Fibroblast of the conjunctiva (primary cell): ENCODE results near the gene AKT3.
"Not testable (repeated sequence)": the region's sequence is repeated elsewhere in the genome, so short reads cannot be mapped to it uniquely, and the experiment has no call there.

ENCODE experiments used
- DNase-seq: peaks from one replicate; pipeline ENCODE4 v3.0.0-alpha.2; 2010; ENCODE audit warnings: low read depth

AKT3 gene

DNA sequence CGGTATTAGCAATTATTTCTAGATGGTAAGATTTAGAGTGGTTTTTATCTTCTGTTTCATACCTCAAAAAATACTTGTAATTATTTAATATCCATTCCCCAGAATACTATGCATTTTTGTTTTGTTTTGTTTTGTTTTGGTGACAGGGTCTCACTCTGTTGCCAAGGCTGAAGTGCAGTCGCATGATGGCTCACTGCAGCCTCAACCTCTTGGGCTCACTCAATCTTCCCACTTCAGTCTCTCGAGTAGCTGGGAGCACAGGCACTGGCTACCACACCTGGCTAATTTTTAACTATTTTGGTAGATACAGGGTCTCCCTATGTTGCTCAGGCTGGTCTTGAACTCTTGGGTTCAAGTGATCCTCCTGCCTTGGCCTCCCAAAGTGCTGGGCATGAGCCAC, 252.7 kb downstream of the AKT3 start:
- no peak for DNase-seq

DNA sequence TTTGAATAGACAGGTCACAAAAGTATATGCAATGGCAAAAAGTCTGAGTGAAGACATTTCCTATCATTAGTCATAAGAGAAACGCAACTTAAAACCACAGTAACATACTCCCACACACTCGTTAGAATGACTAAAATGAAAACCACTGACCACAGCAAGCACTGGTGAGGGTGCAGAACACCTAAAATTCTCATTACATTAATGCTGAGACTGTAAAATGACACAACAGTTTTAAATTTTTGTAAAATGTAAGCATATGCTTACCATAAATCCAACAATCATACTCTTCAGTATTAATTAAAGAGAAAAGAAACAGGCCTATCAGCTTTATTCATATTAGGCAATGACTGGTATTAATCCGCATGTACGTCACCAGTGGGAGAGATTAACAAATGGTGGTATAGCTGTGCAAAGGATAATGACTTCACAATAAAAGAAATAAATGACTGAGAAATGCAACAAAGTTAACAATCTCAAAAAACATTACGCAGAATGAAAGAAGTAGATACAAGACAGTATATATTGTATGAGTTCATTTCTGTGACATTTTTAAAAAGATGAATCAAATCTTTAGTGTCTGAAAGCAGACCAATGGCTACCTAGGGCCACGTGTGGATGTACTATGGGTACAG, 253.5 kb downstream of the AKT3 start:
- DNase-seq: peak; percentile 53

DNA sequence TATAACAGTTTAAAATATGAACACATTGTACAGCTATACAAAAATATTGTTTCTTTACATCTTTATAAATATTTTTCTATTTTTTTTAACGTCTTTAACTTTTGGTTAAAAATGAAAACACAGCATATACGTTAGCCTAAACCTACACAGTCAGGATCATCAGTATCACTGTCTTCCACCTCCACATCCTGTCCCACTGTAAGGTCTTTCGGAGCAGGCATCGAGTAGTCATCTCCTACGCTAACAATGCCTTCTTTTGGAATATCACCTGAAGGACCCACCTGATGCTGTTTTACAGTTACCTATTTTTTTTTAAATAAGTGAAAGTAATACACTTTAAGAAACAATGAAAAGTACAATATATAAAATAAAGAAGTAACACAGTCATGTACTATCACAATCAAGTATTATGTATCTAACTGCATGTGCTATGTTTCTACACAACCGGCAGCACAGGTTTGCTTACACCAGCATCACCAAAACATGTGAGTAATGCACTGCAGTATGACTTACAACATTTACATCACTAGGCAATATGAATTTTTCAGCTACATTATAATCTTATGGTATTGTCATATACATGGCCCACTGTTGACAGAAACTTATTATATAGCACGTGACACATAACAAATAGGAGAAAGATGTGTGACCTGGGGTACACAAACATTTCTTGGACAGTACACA, 254.4 kb downstream of the AKT3 start:
- DNase-seq: peak; percentile 27

DNA sequence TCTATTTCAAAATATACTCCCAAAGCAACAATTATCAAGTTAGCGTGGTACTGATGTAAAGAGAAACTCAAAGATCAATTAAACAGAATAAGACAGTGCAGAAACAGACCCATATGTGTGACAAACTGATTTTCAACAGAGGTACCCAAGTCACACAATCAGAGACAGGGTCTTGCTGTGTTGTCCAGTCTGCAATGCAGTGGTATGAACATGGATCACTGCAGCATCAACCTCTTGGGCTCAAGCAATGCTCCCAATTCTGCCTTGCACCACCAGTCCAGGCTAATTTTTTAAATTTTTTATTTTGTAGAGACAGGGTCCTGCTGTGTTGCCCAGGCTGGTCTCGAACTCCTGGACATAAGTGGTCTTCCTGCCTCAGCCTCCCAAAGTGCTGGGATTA, 255.6 kb downstream of the AKT3 start:
- DNase-seq: no peak

DNA sequence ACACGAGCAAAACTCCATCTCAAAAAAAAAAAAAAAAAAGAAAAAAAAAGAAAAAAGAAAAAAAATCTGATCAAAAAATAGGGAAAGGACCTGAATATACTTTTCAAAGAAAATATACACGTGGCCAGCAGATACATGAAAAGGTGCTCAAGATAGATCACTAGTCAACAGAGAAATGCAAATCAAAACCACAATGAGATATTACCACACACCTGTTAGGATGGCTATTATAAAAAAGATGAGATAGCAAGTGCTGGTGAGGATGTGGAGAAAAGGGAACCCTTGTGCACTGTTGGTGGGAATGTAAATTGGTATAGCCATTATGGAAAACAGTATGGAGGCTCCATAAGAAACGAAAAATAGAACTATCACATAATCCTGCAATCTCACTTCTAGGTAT, 260.8 kb downstream of the AKT3 start:
- not testable (repeated sequence) for DNase-seq

DNA sequence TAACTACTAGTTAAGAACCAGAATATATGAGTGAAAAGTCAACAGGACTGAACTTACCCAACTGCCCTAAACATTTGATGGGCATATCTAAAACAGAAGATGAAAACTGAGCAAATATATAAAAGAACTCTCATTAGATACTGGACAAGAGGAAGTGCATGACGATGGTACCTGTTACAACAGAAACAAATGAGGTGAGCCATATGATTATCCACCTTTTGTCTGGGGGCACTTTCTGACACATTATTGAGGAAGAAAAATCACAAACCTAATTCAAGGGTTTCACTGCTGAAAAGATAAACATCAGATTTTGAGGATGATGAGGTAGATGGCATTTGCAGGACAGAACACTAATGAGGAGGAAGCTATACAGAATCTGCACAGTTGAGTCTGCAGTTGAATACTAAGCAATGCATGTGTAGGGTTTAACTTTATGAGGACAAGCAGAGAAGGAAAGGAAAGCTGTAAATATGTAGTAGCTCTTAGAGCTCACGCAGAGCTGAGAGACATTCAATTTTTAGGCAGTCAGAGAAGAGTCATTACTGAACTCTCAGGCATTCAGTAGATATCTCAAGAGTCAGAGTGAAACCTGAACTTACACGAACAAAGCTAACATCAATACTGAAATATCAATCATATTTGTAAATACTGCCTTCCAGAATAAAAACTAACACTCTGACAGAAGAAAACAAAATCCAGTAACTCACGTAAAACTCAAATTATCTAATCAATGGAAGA, 262.1 kb downstream of the AKT3 start:
- no peak for DNase-seq

DNA sequence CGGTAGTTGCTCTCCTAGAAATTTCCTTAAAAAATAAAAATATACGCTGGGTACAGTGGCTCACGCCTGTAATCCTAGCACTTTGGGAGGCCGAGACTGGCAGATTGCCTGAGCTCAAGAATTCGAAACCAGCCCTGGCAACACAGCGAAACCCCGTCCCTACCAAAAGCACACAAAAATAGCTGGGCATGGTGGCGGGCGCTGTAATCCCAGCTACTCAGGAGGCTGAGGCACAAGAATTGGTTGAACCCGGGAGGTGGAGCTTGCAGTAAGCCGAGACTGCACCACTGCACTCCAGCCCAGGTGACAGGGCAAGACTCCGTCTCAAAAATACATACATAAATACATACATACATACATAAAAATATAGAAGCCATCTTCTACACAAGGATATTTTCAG, 262.8 kb downstream of the AKT3 start:
- no peak for DNase-seq

DNA sequence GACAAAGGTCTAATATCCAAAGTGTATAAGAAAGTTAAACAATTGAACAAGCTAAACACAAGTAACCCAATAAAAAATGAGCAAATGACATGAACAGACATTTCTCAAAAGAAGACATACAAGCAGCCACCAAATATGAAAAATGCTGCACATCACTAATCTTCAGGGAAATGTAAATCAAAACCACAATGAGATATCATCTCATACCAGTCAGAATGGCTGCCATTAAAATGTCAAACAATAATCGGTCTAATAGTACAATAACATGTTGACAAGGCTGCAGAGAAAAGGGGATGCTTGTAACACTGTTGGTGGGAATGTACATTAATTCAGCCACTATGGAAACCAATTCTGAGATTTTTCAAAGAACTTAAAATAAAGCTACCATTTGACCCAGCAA, 264.1 kb downstream of the AKT3 start:
- no peak for DNase-seq

DNA sequence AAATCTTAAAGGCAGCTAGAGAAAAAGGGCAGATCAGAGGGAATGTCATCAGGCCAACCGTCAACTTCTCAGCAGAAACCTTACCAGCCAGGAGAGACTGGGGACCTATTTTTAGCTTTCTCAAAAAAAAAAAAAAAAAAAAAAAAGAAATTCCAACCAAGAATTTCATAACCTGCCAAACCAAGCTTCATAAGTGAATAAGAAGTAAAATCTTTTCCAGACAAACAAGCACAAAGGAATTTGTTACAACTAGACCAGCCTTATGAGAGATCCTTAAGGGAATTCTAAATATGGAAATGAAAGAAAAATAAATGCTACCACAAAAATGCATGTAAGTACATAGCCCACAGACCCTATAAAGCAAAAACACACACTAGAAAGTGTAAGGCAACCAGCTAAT, 267.7 kb downstream of the AKT3 start:
- DNase-seq: no peak

DNA sequence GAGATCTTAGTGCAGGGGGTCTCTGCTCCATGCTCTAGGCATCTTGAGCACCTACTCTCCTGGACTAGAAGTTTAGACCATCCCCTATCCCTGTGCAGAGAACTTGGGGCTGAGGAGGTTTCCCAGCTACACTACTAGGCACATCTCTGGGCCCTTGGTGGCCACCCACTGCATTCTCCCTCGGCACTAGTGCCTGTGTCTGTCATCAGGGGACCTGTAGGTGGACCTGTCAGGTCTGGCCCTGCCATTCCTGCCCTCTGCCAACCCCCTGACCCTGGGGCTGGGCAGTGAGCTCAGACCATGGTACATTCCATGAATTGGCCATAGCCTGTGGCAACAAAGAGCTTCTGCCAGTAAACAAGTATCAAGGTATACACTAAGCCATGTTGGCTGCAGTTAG, 269.1 kb downstream of the AKT3 start:
- DNase-seq: no peak

DNA sequence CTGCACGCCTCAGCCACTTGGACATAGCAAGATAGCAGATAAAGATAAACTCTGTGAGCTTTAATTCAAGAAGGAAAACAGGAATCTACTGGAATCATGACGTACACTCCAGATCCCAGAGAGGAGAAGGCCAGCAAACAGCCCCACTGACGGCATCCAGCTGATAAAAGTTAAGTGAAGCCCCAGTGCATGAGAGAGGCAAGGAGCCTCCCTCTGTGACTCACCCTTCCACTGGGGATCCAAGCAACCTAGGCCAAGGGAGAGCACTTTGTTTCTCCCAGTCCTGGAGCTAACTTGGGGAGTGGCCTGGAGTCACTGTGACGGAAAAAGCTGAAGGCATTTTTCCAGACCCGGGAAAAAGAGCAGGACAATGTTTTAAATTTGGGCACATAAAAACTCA, 270.0 kb downstream of the AKT3 start:
- no peak for DNase-seq

DNA sequence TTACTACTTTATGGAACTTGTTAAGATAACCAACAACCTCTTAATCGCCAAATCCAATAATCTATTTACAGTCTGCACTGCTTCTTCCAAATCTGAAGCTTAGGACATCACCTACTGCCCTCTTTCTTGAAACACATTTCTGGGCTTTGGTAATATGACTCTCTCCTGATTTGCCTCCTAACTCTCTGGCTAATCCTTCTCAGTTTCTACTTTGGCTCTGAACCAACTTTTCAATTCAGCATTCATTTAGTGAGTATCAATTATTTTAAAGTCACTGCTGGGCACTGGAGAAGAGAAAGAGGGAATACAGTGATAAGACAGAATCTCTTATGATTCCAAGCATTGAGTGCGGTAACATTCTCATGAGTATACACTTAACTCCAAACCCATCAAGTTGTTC, 275.0 kb downstream of the AKT3 start:
- no peak for DNase-seq

DNA sequence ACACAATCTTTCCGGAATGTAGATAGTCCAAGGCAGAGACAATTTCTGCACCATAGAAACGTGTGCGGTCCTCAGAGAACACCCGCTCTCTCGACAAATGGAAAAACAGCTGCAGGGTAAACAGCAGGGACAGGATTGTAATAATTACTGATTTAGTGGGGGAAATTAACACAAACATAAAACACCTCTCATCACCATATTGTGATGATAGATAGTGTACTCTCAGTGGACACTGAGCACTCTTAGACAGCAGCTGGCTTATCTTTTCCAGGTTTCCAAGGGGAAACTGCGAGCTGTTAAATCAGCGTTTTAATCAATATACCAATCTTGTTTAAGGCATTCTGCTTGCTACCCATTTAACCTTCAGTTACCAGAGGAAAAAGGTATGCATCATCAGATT, 277.1 kb downstream of the AKT3 start:
- DNase-seq: no peak

DNA sequence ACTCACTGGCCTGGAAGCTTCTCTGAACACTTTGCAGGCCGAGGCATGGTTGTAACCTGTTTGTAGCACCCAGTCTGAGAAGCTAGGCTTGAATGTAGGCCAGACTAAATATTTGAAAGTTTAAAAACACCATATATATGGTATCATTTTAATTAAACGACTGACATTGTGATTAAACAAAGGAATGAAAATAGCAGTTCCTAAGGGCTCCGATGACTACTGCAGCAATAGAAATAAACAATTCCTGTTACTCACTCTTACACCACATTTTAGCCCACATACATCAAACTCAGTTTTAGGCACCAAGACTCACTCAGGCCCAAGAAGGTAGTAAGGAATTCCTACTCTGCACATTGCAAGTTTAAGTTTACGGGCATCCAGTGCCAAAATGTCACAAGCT, 281.2 kb downstream of the AKT3 start:
- DNase-seq: no peak

DNA sequence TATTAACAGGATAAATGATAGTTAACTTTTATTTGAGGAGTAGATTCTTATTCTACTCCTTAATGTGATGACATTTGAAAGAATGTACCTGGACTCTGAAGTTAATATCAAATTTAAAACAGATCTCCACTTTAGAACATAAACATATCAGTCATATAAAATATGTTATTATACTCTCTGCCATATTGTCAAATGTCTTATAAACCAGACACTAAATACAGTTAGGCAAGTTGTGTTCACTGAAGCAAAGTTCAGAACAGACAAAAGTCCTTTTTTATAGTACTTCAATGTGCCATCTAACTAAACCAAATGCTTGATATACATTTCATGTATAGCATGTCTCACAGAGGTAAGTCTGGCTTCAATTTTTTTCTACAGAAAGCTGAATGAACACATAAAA, 285.2 kb downstream of the AKT3 start:
- DNase-seq: no peak

DNA sequence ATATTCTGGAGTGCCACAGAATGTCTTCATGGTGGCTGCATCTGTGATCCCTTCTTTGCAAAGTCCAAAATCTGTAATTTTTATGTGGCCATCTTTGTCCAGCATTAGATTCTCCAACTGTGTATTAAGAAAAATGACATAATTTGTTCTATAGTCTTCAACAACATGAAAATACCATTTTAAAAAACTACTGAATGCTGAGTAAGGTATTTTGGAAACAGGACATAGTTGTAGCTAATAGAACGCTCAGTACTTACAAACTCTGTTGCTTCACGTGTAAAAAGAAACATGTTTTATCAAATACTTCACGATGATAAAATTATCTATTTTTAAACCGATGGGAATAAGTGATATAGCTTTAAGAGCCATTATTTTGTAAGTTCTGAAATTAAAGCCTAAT, 286.3 kb downstream of the AKT3 start:
- no peak for DNase-seq

DNA sequence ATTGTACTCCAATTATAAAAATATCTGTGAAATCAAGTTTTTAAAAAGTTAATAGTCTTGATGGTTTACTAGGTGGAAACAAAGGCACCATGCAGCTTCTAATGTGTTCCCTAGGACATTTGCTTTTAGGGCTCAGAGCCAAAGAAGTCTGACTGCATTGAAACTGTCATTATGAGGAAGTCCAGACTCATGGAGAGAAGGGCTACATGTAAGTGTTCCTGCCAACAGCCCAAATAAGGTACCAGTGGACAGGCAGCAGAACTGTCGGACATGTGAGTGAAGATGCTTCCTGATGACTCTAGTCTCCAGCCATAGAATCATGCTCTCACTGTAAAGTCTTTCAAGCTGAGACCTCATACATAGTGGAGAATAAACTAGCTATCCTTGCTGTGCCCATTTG, 287.6 kb downstream of the AKT3 start:
- DNase-seq: no peak

DNA sequence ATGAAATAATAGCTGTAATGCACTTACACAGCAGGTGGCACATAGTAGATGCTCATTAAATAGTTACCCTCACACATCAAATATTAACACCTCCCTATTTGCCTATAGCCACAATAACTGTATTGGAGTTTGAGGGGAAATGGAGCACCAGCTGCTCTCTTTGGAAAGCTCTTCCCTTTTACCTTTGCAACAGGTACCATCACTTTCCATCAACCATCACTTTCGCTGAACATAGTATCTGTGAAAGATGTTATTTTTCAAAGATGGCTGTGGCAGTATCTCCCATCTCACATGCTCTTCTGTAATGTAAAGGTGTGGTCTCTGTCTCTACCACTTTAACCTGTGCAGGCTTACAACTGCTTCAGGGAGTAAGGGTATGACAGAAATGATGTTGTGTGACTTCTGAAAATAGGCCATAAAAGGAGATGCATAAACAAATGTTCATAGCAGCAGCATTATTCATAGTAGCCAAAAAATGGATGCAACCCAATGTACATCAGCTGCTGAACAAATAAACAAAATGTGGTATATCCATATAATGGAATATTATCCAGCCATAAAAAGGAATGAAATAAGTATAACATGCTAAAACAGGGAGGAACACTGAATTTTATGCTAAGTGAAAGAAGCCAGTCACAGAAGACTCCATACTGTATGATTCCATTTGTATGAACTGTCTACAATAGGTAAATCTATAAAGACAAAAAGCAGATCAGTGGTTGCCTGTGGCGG, 288.3 kb downstream of the AKT3 start:
- no peak for DNase-seq

DNA sequence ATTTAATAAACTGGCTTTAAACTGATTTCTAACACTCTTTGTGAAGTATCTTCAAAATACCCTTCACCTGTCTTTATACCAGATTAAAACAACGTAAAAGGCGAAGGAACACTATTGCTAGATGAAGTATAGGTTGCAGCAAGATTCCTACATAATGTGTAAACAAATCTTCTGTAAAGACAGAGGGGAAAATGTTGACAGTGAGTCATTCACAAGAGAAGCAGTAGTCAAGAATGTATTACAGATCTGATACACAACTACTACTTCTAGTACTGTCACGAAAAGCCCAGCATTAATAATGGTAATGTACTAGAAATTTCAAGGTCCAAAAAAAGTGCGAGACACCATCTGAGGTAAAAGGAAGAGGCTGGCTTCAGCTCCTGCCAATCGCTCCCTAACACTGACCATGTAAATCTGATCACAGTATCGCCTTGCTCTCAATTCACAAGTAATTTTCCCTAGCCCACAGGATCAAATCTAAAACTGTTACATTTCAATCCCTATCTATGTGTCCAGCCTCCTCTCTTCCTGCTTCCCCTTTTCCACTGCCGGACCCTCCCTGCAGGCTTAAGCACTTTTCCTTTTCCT, 290.4 kb downstream of the AKT3 start:
- no peak for DNase-seq

DNA sequence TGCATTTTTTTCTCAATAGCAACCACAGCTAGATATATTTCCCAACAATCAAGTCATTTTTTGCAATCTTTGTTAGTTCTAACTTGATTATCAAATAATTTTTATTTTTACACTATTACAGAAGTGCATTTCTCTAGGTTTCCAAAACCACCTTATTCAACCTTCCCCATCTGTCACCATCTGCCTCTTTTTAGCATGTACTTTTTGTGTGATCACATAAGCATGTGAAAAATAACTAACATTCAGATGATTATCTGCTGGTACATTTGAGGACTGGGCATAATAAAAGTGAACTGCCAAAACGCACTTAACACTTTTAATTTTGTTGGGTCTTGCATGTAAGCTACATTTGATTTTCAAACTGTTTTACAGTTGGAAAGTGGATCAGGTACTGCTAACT, 291.5 kb downstream of the AKT3 start:
- no peak for DNase-seq

DNA sequence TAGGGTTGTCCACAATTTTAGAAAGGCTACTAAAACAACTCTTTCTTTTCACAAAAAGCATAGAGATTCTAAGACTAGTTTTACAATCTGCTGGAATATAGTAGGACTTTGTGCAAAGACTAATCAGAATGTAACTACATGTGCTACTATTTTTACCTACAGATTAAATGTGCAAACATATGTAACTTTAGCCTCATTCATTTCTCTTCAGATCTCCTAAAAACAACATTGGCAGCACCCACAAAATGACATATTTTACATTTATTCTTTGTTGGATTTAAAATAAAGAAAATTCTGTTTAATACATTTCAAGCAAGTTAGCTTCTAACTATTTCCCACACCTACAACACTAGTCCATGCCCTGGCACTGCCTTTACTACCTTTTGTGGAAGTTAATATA, 292.2 kb downstream of the AKT3 start:
- no peak for DNase-seq

DNA sequence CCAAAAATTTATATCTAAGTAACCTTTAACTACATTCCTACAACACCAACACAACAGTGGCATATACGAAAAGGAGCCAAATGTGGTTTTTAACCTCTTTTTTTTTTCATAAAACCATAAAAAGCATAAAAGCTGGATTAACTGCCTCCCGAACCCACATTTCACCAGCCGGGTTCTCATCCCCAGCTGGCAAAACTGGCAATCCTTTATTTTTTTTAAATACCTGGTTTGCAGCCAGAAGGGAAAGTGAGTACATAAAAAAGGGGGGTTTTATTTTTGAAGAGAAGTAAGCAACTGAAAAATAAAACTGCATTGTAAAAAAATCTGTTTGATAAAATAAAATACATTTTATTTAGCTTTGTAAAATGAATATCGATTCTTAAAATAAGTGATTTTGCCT, 295.4 kb downstream of the AKT3 start:
- no peak for DNase-seq

DNA sequence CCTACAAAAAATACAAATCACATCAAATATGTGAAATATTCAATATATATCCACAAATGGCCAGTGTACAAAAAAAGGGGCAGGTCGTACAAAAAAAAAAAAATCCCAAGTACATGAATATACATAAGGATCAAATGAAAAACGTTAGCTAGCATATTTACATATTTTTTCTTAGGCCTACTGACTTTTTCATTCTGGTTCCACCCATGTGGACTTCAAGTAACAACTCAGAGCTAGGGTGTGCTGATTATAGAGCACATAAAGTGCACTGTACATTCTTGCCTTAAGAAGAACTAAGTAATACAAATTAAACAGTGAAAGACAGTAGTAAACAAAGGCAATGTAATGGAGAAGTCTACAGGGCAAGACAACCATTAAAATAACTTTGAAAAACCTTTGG, 297.0 kb downstream of the AKT3 start:
- no peak for DNase-seq
